Right lobe of liver (tissue), 6 donors: ENCODE measurements around the gene UBE2K. TPM values are rescaled to one million over a fixed set of nuclear protein-coding genes. Genes with fewer than 3 reads are reported as not detected.

ENCODE experiments used
- ATAC-seq, 4 donors: fragments of 200-7000 bp; cut with Tn5 transposase; one replicate each; pipeline ENCODE4 v1.9.1; 2020; ENCODE audit warnings: mild to moderate bottlenecking in 4 of 4, moderate library complexity in 4 of 4
- DNase-seq, 3 donors: peaks; one replicate each; pipeline ENCODE4 v3.0.0-alpha.2; 2020
- H3K27ac ChIP-seq, 3 donors: fragments of 200-600 bp; one replicate each; pipeline ENCODE4 v1.8.0; 2022
- H3K27me3 ChIP-seq, 2 donors: fragments of 200-600 bp; one replicate each; pipeline ENCODE4 v1.8.0; 2022
- H3K36me3 ChIP-seq, 4 donors: fragments of 200-600 bp; sonication (generic) in 1 of 4; one replicate each; pipeline versions ENCODE4 v1.5.1 to v1.8.0; 2017 to 2022; ENCODE audit warnings: control low read depth in 1 of 4
- H3K4me1 ChIP-seq, 4 donors: fragments of 200-600 bp; sonication (generic) in 1 of 4; one replicate each; pipeline versions ENCODE4 v1.5.1 to v1.8.0; 2017 to 2022; ENCODE audit warnings: control low read depth in 1 of 4
- H3K4me3 ChIP-seq, 3 donors: fragments of 200-600 bp; one replicate each; pipeline ENCODE4 v1.8.0; 2022
- H3K9me3 ChIP-seq, 4 donors: fragments of 200-600 bp; sonication (generic) in 1 of 4; one replicate each; pipeline versions ENCODE4 v1.5.1 to v1.8.0; 2017 to 2022; ENCODE audit warnings: control low read depth in 1 of 4
- CTCF ChIP-seq, 4 donors: fragments of 200-600 bp in 3 of 4; fragments of 450-650 bp in 1 of 4; IDR thresholded peaks; one replicate each; pipeline versions ENCODE4 v1.5.1 to v1.8.0; 2016 to 2022; ENCODE audit warnings: antibody characterized with exemption in 4 of 4, mild to moderate bottlenecking in 2 of 4
- POLR2A ChIP-seq: fragments of 450-650 bp; IDR thresholded peaks from one replicate; pipeline ENCODE4 v1.6.1; 2017; ENCODE audit warnings: antibody characterized with exemption, mild to moderate bottlenecking
- WGBS: methylation state at CpG from one replicate; pipeline ENCODE4 v1.1.6; 2018; ENCODE audit warnings: low coverage, low lambda C conversion rate; ENCODE audit not compliant: insufficient coverage; ENCODE audit errors: missing lambda C conversion rate; 5-methylcytosine and 5-hydroxymethylcytosine counted together
- intact Hi-C, 2 donors: fragments of 100-400 bp; cut with DNase I; formaldehyde crosslinking; loops; one replicate each; pipeline versions ENCODE4 v1.11.2 to v1.14.1; 2022
- total RNA-seq, 6 experiments: library from RNA; depleted of rRNA in 2 of 6; stranded (reverse); fragments of >200 nt in 2 of 6; fragmentation: NEBNext Ultra II Directional in 3 of 6; extraction: Animal tissue kit (Norgen Biotek cat#: 25700) in 3 of 6; gene quantifications; one replicate each; pipeline versions ENCODE4 v1.1.0 to v1.2.4, GENCODE V29; 2016 to 2023
- donor health status: DM: no; HTN: yes; CAD: no.
- donor health status: DM: no; HTN: no; CAD: no.
- donor health status: DM: no; HTN: no; CAD: no.
- donor health status: DM: no; HTN: yes; CAD: no.
- donor health status: DM: no; HTN: yes; CAD: no.

Gene UBE2K
- total RNA-seq, 6 experiments from 2014 or later, result 20.5 to 54.8 (median 44.0) TPM

GRCh38 chr4:39750216-39750615 lies 52.3 kb downstream of the UBE2K start:
- no peak overlapping the region for H3K27ac ChIP-seq
- intact Hi-C loops, result no loop called here

GRCh38 chr4:39754309-39754708 lies 56.4 kb downstream of the UBE2K start:
- H3K4me3 ChIP-seq, result no peak overlapping the region
- TF ChIP-seq POLR2A (no peak), CTCF (IDR thresholded peaks at IDR 0.05) (no peak)
- ATAC-seq (no peak), DNase-seq (no peak)
- H3K27me3 ChIP-seq, result no peaks in the 10 kb centered on the region
- no peak overlapping the region for H3K27ac ChIP-seq
- 84% methylated on average over 3 of the region's 6 CpGs for WGBS
- intact Hi-C loops, result no loop called here
- H3K9me3 ChIP-seq, result no peaks in the 10 kb centered on the region
- peaks cover 0 to 24% (median under 1%) of the 10 kb centered on the region in 4 donors for H3K36me3 ChIP-seq
- no peaks in the 10 kb centered on the region for H3K4me1 ChIP-seq

More at GRCh38 chr4:39750216-39750615, 52.3 kb downstream of the UBE2K start:
- no peak for DNase-seq
- no peaks in the 10 kb centered on the region for H3K9me3 ChIP-seq
- ATAC-seq, result no peak
- H3K4me3 ChIP-seq, result no peak overlapping the region
- H3K4me1 ChIP-seq, result no peaks in the 10 kb centered on the region
- 58% methylated on average over 3 of the region's 3 CpGs for WGBS
- TF ChIP-seq POLR2A, result no peak
- TF ChIP-seq CTCF (IDR thresholded peaks at IDR 0.05), result no peak
- H3K27me3 ChIP-seq, result no peaks in the 10 kb centered on the region
- peaks cover 0 to 4% (median 0%) of the 10 kb centered on the region in 4 donors for H3K36me3 ChIP-seq

GRCh38 chr4:39756159-39756558 lies 58.2 kb downstream of the UBE2K start:
- no peak for DNase-seq
- intact Hi-C loops, result no loop called here
- no peaks in the 10 kb centered on the region for H3K27me3 ChIP-seq
- ATAC-seq, result peak in 1 of 4 donors; percentile 34
- no peaks in the 10 kb centered on the region for H3K4me1 ChIP-seq
- TF ChIP-seq CTCF (IDR thresholded peaks at IDR 0.05) (no peak), POLR2A (no peak)
- peaks cover 0 to 34% (median 5%) of the 10 kb centered on the region in 4 donors for H3K36me3 ChIP-seq
- H3K27ac ChIP-seq, result no peak overlapping the region
- H3K4me3 ChIP-seq, result no peak overlapping the region
- H3K9me3 ChIP-seq, result no peaks in the 10 kb centered on the region
- 96% methylated on average over 2 of the region's 2 CpGs for WGBS

GRCh38 chr4:39758176-39758575 lies 60.2 kb downstream of the UBE2K start:
- no peak for TF ChIP-seq POLR2A
- no peak for TF ChIP-seq CTCF (IDR thresholded peaks at IDR 0.05)
- 92% methylated on average over 6 of the region's 6 CpGs for WGBS
- no peak for DNase-seq
- H3K9me3 ChIP-seq, result no peaks in the 10 kb centered on the region
- peaks cover 0 to 30% (median 6%) of the 10 kb centered on the region in 4 donors for H3K36me3 ChIP-seq
- intact Hi-C loops, result no loop called here
- no peak for ATAC-seq
- H3K27me3 ChIP-seq, result no peaks in the 10 kb centered on the region
- H3K4me1 ChIP-seq, result no peaks in the 10 kb centered on the region
- no peak overlapping the region for H3K27ac ChIP-seq
- H3K4me3 ChIP-seq, result no peak overlapping the region

GRCh38 chr4:39759569-39759968 lies 61.6 kb downstream of the UBE2K start:
- Histone ChIP-seq H3K4me1 (no peaks in the 10 kb centered on the region), H3K27me3 (no peaks in the 10 kb centered on the region), H3K27ac (no peak overlapping the region), H3K36me3 (peaks cover 0 to 36% (median 6%) of the 10 kb centered on the region in 4 donors), H3K4me3 (no peak overlapping the region), H3K9me3 (no peaks in the 10 kb centered on the region)
- DNase-seq, result no peak
- 97% methylated on average over 3 of the region's 4 CpGs for WGBS
- ATAC-seq, result no peak
- TF ChIP-seq POLR2A, result no peak
- no peak for TF ChIP-seq CTCF (IDR thresholded peaks at IDR 0.05)
- intact Hi-C loops, result no loop called here
